GM08714 (cell line): ENCODE measurements around the gene MAPK7.

Source experiments
- H3K4me3 ChIP-seq: fragments of 200-500 bp; sonication (Bioruptor generic); 2 replicates; pipeline ENCODE4 v1.5.1; 2014; ENCODE audit warnings: mild to moderate bottlenecking, low read length, inconsistent platforms
- ZNF274 ChIP-seq: IDR thresholded peaks from 2 replicates; pipeline ENCODE4 v1.6.1; 2012; ENCODE audit warnings: mild to moderate bottlenecking, low read depth, low read length

The MAPK7 gene

GRCh38 chr17:19415311-19415710, 37.0 kb downstream of the MAPK7 start:
- no peak overlapping the region for H3K4me3 ChIP-seq
- no peak for TF ChIP-seq ZNF274

DNA sequence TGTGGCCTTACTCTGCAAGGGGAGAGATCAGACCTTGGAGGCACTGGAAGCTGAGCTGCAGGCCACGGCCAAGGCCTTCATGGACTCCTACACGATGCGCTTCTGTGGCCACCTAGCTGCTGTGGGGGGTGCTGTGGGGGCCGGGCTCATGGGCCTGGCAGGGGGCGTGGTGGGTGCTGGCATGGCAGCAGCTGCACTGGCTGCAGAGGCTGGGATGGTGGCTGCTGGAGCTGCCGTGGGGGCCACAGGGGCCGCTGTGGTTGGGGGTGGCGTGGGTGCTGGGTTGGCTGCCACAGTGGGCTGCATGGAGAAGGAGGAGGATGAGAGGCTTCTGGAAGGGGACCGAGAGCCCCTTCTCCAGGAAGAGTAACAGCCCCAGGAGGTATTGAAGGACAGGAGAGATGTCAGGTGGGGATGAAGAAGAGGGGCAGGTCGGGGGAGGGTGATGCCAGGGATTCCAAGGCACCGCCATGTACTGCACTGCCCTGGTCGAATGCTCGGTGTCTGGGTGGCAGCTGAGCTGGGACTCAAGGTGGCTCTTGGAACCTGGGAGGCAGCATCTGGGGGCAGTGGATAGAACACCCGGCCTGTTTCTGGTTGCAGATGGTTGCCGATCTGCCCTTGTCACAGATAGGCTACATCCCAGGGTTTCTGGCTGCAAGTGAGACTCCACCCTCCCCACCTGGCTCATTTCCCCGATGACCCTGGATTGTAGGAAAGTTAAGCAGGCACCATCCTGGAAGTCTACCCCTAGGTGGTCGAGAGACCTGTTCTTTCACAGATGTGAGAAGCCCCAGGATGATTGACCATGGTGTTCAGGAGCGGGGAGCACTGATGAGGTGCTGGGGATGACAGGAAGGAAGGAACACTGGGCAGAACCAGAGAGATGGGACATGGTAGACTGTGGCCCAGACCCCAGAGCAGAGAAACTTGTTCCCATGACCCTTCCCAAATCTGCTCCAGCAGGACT, 37.8 kb downstream of the MAPK7 start:
- H3K4me3 ChIP-seq = no peak overlapping the region
- no peak for TF ChIP-seq ZNF274

DNA sequence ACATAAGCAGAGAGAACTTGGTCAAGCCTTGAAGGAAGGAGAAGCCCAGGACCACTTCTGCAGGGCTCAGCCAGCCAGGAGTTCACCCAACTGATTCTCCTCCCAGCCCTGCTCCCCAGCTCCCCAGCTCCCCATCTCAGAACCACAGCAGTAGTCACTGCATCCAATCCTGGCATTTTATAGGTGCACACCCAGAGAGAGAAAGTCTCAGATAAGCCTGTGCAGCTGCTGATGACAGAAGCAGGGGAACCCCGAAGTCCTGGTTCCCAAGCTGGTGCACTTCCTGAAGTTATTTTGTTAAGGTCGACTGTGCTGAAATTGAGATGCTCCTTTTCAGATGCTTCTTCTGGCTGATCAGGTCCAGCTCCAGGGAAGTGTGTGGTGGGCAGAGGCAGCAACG, 39.3 kb downstream of the MAPK7 start:
- no peak overlapping the region for H3K4me3 ChIP-seq
- no peak for TF ChIP-seq ZNF274

DNA sequence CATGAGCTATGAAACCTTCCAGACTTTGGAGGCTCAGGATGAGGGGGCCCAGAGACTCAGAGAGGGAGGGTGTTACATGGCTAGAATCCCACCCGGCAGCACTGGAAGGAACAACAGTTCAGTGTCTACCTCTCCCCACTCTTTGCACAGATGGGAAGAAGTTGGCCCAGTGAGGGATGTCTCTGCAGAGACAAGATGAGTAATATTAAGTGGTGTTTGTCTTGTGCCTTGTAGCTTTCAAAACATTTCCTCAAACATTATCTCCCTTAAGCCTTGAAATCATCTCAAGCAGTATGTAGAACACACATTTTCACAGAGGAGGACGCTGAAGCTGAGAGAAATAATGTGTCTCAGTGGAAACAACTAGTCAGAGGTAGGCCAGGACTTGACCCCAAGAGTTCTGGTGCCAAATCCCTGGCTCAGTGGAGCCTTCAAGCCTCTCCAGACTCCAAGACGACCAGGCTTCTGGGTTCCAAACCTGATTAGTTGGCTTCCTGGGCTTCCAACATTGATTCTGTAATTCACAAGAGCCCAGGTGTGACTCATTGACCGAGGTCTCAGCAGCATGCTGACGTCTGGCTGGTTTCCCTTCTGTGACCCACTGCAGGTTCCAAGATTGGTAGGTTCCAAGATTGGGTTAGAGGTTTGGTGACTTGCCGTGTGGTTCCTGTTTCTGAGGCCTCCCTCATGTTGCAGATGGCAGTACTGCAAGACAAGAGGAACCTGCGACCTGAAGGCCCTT, 40.1 kb downstream of the MAPK7 start:
- TF ChIP-seq ZNF274 = no peak
- H3K4me3 ChIP-seq = no peak overlapping the region

DNA sequence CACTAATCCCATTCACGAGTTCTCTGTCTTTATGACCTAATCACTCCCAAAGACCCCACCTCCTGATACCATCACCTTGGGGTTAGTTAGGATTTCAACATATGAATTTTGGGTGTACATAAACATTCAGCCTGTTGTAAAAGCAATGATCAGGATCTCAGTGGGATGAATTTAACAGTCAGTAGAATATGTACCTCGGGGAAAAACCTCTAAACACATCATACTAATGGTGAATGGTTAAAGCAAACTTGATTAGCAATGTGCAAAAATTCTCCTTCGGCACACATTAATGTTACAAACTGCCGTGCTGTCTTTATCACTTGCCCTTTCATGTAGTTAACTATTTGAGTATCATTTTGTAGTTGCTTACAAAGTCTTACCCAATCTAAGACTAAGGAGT, 42.9 kb downstream of the MAPK7 start:
- no peak for TF ChIP-seq ZNF274

GRCh38 chr17:19421926-19422325, 43.6 kb downstream of the MAPK7 start:
- TF ChIP-seq ZNF274 = no peak

More for the DNA sequence above, 42.9 kb downstream of the MAPK7 start:
- no peak overlapping the region for H3K4me3 ChIP-seq

DNA sequence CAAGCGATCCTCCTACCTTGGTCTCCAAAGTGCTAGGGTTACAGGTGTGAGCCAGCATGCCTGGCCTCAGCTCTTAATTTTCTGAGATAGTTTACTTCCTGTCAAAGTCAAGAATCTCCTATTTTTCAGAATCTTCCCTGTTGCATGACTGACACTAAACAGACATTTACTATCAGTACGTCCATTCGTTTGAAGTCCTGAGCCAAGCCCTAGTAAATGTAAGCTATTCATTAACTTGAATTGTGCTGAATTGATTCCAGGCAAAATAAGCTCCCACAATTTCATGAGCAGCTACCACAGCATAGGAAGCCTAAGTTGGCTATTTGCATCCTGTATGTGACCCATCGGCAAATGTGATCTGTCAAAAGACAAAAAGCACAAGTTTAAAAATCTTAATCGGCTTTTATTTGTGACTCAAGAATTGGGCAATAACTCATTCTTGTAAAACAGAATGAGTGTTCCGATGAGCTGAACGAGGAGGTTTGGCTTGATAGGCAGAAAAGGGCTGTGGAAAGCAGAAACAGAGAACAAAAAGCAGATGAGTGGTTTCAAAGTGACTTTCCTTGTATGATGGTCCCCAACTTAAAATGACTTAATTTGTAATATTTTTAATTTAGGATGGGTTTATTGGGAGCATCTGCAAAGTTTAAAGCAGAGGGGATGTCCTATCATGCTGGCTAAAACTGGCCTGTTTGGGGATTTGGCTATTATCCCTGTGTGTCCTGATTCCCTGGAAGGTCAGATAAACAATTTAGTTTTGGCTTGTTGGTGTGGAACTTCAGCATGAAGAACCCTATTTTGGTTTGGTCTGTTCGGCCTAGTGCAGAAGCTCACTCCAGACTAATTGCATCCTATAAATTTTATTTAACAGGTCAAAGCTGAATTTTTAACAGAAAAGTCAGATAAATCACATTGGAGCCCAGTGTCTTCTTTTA, 46.9 kb downstream of the MAPK7 start:
- no peak for TF ChIP-seq ZNF274
- H3K4me3 ChIP-seq = no peak overlapping the region

More at GRCh38 chr17:19421926-19422325, 43.6 kb downstream of the MAPK7 start:
- no peak overlapping the region for H3K4me3 ChIP-seq

- TF ChIP-seq ZNF274 = no peak
- no peak overlapping the region for H3K4me3 ChIP-seq
These were observed 48.3 kb downstream of the MAPK7 start for GRCh38 chr17:19426631-19427030.

DNA sequence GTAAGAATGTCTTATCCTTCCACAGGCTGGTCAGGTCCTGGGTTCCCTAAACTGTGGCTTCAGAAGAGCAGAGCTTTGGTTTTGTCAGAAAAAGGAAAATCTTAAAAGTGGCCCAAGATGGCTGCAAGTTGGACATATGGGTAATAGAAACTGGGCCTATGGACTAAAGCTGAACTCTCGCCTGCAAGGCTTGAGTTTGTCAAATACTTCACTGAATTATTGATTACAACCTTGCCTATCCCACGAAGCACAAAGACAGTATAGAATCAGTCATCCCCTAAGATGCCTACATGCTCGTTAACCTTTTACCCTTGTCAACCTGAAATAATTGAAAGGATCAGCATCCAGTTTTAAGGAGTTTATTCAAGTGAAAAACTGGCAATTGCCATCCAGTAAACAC, 53.4 kb downstream of the MAPK7 start:
- TF ChIP-seq ZNF274 = no peak
- H3K4me3 ChIP-seq = no peak overlapping the region
